ENCODE data around the gene PAFAH1B1. TPM values are rescaled to one million over a fixed set of nuclear protein-coding genes. Genes with fewer than 3 reads are reported as not detected.
A peak's percentile ranks its signal among the peaks of the same experiment; 100 is the strongest.
"Not testable (repeated sequence)": the region's sequence is repeated elsewhere in the genome, so short reads cannot be mapped to it uniquely, and the experiment has no call there.

Gene PAFAH1B1
- total RNA-seq, 4 donors from 2014 or later = 24.1 to 145 (median 98.8) TPM

DNA sequence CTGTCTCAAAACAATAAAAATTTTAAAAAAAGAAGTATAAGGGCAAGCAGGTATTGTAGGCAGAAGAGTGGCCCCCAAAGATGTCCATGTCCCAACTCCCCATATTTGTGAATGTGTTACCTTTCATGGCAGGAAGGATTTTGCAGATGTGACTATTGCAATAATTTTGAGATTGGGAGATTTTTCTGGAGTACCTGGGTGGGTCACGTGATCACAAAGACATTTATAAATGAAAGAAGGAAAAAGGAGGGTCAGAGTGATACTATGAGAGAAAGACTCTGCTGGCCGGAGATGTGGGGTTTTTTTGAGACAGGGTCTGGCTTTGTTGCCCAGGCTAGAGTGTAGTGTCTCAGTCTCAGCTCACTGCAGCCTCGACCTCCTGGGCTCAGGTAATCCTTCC is 27.4 kb upstream of the PAFAH1B1 start:
- Histone ChIP-seq H3K27ac (no peak overlapping the region), H3K4me3 (no peak overlapping the region), H3K9me3 (peaks cover 0 to 1% of the 10 kb centered on the region in 2 donors), H3K4me1 (peaks cover 0 to 3% (median 0%) of the 10 kb centered on the region in 4 donors), H3K36me3 (no peaks in the 10 kb centered on the region), H3K27me3 (no peaks in the 10 kb centered on the region)
- in situ Hi-C loops (cut with MboI; ENCODE audit: low pct_ligation_motif_present in 1 of 4, low pct_unique_long_range_greater_than_20kb in 1 of 4, low sequenced_read_pairs in 3 of 4) (no loop called here), intact Hi-C loops (cut with DNase I; ENCODE audit: low total_unique reads) (no loop called here)
- WGBS, 2 donors (ENCODE audit: low coverage in 1 of 2) = 82 to 90% methylated on average over 3 of the region's 3 CpGs
- DNase-seq = no peak
- no peak for TF ChIP-seq EP300 (IDR thresholded peaks at IDR 0.05; ENCODE audit: low read depth)
- TF ChIP-seq, protein P1, sequence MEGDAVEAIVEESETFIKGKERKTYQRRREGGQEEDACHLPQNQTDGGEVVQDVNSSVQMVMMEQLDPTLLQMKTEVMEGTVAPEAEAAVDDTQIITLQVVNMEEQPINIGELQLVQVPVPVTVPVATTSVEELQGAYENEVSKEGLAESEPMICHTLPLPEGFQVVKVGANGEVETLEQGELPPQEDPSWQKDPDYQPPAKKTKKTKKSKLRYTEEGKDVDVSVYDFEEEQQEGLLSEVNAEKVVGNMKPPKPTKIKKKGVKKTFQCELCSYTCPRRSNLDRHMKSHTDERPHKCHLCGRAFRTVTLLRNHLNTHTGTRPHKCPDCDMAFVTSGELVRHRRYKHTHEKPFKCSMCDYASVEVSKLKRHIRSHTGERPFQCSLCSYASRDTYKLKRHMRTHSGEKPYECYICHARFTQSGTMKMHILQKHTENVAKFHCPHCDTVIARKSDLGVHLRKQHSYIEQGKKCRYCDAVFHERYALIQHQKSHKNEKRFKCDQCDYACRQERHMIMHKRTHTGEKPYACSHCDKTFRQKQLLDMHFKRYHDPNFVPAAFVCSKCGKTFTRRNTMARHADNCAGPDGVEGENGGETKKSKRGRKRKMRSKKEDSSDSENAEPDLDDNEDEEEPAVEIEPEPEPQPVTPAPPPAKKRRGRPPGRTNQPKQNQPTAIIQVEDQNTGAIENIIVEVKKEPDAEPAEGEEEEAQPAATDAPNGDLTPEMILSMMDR (IDR thresholded peaks at IDR 0.05) = no peak
- no peak for TF ChIP-seq POLR2A (IDR thresholded peaks at IDR 0.05)
- no peak for TF ChIP-seq POLR2AphosphoS5 (IDR thresholded peaks at IDR 0.05)

DNA sequence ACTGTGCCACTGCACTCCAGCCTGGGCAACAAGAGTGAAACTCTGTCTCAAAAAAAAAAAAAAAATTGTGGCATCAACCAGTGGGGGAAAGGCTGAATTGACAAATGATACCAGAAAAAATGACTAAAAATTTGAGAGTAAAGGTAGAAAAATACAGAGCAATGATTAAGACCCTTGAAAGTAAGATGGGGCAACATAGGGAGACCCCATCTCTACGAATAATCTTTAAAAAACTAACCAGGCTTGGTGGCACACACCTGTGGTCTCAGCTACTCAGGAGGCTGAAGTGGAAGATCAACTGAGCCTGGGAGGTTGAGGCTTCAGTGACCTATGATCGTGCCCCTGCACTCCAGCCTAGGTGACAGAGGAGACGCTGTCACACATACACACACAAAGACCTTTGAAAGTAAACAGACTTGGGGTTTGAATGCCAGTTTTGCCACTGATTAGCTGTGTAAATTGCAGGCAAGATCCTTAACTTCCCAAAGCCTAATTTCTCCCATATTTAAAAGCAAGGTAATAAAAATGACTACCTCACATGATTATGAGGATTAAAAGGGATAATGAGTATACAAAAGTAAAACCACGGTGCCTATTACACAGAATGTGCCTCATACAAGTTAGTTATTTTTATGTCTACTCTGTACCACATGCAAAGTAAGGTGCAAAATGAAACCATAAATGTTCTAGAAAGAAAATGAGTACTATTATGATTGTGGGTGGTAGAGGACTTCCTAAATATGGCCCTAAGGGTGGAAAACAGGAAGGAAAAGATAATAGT is 21.7 kb upstream of the PAFAH1B1 start:
- Histone ChIP-seq H3K27me3 (no peaks in the 10 kb centered on the region), H3K27ac (peak overlapping the region in 2 of 4 donors; percentile 2 to 58), H3K36me3 (no peaks in the 10 kb centered on the region), H3K4me3 (no peak overlapping the region), H3K9me3 (no peaks in the 10 kb centered on the region), H3K4me1 (peaks cover 0 to 4% (median 0%) of the 10 kb centered on the region in 4 donors)
- no peak for DNase-seq
- TF ChIP-seq EP300 (IDR thresholded peaks at IDR 0.05; ENCODE audit: low read depth) (no peak), POLR2AphosphoS5 (IDR thresholded peaks at IDR 0.05) (no peak), POLR2A (IDR thresholded peaks at IDR 0.05) (no peak)
- TF ChIP-seq, protein P1 (IDR thresholded peaks at IDR 0.05) = no peak
- in situ Hi-C loops (cut with MboI; ENCODE audit: low pct_ligation_motif_present in 1 of 4, low pct_unique_long_range_greater_than_20kb in 1 of 4, low sequenced_read_pairs in 3 of 4) (no loop called here), intact Hi-C loops (cut with DNase I; ENCODE audit: low total_unique reads) (no loop called here)
- 41 to 43% methylated on average over 3 to 4 of the region's 4 CpGs for WGBS, 2 donors (ENCODE audit: low coverage in 1 of 2)

DNA sequence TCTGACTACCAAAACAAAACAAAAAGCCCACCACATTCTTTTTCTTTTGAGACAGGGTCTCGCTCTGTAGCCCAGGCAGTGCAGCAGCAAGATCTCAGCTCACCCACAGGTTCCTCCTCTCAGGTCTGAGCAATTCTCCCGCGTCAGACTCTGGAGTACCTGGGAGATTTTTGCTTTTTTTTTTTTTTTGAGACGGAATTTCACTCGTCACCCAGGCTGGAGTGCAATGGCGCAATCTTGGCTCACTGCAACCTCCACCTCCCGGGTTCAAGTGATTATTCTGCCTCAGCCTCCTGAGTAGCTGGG is 21.2 kb upstream of the PAFAH1B1 start:
- H3K9me3 ChIP-seq; DNase-seq; H3K36me3 ChIP-seq; in situ Hi-C loops (cut with MboI; ENCODE audit: low pct_ligation_motif_present in 1 of 4, low pct_unique_long_range_greater_than_20kb in 1 of 4, low sequenced_read_pairs in 3 of 4); H3K4me3 ChIP-seq; H3K4me1 ChIP-seq; intact Hi-C loops (cut with DNase I; ENCODE audit: low total_unique reads); H3K27me3 ChIP-seq: not testable (repeated sequence)
- 77 to 83% methylated on average over 7 of the region's 7 CpGs for WGBS, 2 donors (ENCODE audit: low coverage in 1 of 2)
- peak overlapping the region in 1 of 4 donors; percentile 58 for H3K27ac ChIP-seq

DNA sequence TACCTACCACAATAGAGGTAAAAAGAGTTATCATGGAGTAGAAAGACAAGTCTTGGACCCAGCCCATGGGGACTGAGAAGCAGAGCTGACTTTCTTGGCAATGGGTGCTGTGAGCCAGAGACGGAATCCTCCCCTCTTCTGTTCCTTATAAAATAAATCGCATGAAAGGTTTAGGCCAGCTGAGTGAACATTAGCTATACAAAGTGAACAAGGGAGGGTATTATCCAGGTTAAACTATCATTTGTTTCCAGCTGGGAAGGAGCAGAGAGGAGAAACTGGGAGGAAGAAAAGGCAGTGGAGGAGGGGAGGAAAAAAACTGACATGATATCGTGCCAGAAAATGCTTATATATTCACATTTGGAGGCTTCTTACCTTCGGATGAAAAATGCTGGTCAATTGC is 13.3 kb upstream of the PAFAH1B1 start:
- no peaks in the 10 kb centered on the region for H3K9me3 ChIP-seq
- H3K36me3 ChIP-seq = no peaks in the 10 kb centered on the region
- no peaks in the 10 kb centered on the region for H3K4me1 ChIP-seq
- peaks cover 3% of the 10 kb centered on the region for H3K27me3 ChIP-seq
- no peak for TF ChIP-seq EP300 (IDR thresholded peaks at IDR 0.05; ENCODE audit: low read depth)
- TF ChIP-seq POLR2A (IDR thresholded peaks at IDR 0.05) = no peak
- no peak for TF ChIP-seq POLR2AphosphoS5 (IDR thresholded peaks at IDR 0.05)
- TF ChIP-seq, protein P1 (IDR thresholded peaks at IDR 0.05) = no peak
- no peak for DNase-seq
- no peak overlapping the region for H3K27ac ChIP-seq
- in situ Hi-C loops (cut with MboI; ENCODE audit: low pct_ligation_motif_present in 1 of 4, low pct_unique_long_range_greater_than_20kb in 1 of 4, low sequenced_read_pairs in 3 of 4) (no loop called here), intact Hi-C loops (cut with DNase I; ENCODE audit: low total_unique reads) (no loop called here)
- H3K4me3 ChIP-seq = no peak overlapping the region
- 61 to 62% methylated on average over 4 of the region's 4 CpGs for WGBS, 2 donors (ENCODE audit: low coverage in 1 of 2)

DNA sequence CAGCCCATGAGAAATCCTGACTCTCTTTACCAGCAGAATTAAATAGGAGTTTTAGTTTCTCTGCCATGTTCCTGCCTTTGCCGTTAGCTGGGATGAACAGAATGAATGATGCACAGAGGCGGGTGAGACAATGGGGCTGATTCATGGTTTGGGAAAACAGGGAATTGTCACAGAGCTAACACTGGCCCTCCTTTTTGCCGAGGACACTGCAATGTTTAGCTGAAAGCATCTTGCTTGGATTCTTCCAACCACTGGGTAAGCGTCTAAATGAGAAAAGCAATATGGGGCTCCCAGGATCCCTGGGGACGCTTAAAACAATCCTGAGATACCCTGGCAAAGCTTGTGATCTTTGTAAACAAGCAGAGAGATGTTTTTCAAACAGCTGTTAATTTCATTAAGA is 12.8 kb upstream of the PAFAH1B1 start:
- no peaks in the 10 kb centered on the region for H3K4me1 ChIP-seq
- intact Hi-C loops (cut with DNase I; ENCODE audit: low total_unique reads) (no loop called here), in situ Hi-C loops (cut with MboI; ENCODE audit: low pct_ligation_motif_present in 1 of 4, low pct_unique_long_range_greater_than_20kb in 1 of 4, low sequenced_read_pairs in 3 of 4) (no loop called here)
- H3K36me3 ChIP-seq = no peaks in the 10 kb centered on the region
- TF ChIP-seq, protein P1 (IDR thresholded peaks at IDR 0.05) = no peak
- TF ChIP-seq POLR2A (IDR thresholded peaks at IDR 0.05) = no peak
- no peak for TF ChIP-seq POLR2AphosphoS5 (IDR thresholded peaks at IDR 0.05)
- no peak for TF ChIP-seq EP300 (IDR thresholded peaks at IDR 0.05; ENCODE audit: low read depth)
- H3K4me3 ChIP-seq = no peak overlapping the region
- DNase-seq = no peak
- no peaks in the 10 kb centered on the region for H3K9me3 ChIP-seq
- no peak overlapping the region for H3K27ac ChIP-seq
- H3K27me3 ChIP-seq = peaks cover 3% of the 10 kb centered on the region
- 63% methylated on average over 5 of the region's 5 CpGs; no CpG with 5 or more reads in 1 of the 2 donors for WGBS, 2 donors (ENCODE audit: low coverage in 1 of 2)

Measured in transverse colon (tissue), 4 donors.